Head of caudate nucleus (tissue), 42 donors: ENCODE data around the gene GCLM.
"Not testable (repeated sequence)": the region's sequence is repeated elsewhere in the genome, so short reads cannot be mapped to it uniquely, and the experiment has no call there.

Experiments
- DNase-seq, 42 donors: peaks; one replicate each; pipeline versions ENCODE4 v3.0.0 to v3.0.0-alpha.2; 2020 to 2021; ENCODE audit warnings: mixed read lengths in 7 of 42
- intact Hi-C: fragments of 100-400 bp; cut with DNase I; formaldehyde crosslinking; loops from one replicate; pipeline ENCODE4 v1.15.0; 2022

The GCLM gene, protein sequence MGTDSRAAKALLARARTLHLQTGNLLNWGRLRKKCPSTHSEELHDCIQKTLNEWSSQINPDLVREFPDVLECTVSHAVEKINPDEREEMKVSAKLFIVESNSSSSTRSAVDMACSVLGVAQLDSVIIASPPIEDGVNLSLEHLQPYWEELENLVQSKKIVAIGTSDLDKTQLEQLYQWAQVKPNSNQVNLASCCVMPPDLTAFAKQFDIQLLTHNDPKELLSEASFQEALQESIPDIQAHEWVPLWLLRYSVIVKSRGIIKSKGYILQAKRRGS

DNA sequence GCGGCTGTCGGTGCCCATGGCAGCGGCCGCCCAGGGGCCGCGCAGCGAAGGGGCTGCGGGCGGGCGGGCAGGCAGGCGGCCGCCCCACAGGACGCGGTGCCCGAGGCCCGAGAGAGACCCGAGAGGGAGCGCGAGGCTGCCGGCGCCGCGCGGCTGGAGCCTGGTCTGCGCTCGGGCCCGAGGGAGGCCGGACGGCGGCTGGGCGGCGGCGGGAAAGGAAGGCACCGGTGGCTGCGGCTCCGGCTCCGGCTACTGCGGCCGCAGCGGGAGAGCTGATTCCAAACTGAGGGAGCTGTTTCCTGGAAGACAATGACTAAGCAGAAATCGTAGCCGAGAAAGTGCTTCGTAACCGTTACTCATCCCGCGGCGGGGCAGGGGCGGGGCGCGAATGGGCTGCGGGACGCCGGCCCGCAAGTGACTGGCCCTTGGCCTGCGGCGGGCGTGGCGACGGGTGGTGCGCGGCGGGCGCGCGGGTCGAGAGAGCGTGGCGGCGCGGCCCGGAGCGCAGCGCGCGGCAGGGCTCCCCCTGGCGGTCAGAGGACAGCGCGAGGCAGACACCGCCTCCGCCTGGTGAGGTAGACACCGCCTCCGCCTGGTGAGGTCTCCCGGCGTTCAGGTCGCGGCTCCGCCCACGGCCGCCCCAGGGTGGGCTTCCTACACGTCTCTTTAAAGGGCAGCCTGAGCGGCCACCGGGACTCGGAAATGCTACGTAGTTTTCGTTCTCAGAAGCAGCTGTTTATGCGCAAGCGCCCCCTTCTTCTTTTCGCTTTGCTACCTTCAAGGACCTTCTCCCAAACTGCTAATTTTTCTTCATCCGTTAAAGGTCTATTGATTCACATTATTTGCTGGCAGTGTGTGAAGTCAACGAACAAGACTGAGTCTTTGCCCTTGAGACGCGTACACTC is at the start of gene GCLM:
Gene GCLM, minus strand, starts transcription at position 285 of the 905 bp plus-strand sequence. Its CDS starts 267 bp downstream, at position 18.
- intact Hi-C loops, result no loop called here
- DNase-seq, result peak; percentile 69 to 95 (median 90)

DNA sequence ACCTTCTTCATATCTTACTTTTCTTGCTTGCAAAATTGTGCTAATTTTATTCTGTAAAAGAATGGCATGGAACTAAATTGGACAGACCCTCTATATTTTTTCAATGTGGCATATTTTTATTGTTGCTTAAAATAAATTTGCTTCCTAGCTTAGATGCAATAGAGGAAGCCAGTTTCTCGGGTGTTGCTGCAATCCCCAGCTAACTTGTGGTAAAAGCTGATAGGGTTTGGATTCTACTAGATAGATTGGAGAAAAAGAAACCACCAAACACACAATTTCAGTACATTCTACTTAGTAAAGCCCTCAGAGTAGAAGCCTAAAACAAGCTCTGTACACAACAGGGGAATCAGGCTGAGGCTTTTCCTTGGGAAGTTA is 49.5 kb upstream of the GCLM start:
- intact Hi-C loops, result no loop called here

DNA sequence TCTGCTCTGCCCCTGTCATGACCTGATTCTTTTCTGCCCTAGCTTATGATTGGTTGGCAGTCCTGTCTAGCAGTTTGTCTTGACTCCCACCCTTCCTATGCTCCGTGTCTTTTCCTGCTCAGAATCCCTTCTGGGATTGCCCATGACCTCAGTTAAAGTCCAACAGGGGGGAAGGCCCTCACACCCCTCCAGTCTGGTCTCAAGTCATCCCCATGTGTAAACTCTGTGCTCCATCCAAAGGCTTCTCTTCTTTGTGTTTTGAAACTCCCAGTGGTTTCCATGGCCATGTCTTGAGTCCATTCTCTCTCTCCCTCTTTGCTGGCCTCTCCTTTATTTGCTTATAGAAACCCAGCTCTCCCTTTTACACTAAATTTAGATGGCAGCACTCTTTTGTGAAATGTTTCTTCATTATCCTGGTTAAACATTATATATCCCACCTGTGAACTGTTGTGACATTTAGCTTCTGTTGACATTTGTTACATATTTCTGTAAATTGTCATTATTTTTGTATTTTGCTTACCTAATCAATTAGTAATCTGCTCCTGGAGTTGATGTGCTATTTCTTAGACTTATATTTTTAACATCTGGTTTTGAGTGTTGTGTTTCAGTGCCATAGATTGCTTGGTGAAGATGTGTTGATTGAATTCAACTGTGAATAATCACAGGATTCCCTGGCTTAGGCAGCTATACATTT is 48.9 kb upstream of the GCLM start:
- intact Hi-C loops, result no loop called here
- no peak for DNase-seq

More for the DNA sequence above, 49.5 kb upstream of the GCLM start:
- DNase-seq, result no peak

DNA sequence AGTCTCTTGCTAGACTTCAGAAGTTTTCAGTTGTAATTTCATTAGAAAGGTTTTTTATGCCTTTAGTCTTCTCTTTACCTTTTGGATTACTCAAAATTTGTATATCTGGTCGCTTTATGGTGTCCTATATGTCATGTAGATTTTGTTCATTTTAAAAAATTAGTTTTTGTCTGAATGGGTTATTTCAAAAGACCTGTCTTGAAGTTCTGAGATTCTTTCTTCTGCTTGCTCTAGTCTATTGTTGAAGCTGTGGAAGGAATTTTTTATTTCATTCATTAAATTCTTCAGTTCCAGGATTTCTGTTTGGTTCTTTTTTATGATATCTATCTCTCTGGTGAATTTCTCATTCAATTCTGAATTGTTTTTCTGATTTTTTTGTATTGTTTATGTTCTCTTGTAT is 46.5 kb upstream of the GCLM start:
- DNase-seq, result no peak
- intact Hi-C loops, result no loop called here

DNA sequence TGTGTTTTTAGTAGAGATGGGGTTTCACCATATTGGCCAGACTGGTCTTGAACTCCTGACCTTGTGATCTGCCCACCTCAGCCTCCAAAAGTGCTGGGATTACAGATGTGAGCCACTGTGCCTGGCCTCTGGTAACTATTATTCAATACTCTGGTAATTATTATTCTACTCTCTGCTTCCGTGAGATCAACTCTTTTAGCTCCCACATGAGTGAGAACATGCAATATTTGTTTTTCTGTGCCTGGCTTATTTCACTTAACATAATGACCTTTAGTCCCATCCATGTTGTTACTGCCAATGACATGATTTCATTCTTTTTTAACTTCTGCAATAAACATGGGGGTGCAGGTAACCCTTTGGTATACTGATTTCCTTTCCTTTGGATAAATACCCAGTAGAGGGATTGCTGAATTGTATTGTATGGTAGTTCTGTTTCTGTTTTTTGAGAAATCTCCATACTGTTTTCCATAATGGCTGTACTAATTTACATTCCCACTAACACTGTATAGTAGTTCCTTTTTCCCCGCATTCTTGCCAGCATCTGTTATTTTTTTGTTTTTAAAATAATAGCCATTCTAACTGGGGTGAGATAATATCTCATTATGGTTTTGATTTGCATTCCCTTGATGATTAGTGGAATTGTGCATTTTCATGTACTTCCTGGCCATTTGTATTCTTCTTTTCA is 37.9 kb upstream of the GCLM start:
- intact Hi-C loops, DNase-seq: not testable (repeated sequence)

DNA sequence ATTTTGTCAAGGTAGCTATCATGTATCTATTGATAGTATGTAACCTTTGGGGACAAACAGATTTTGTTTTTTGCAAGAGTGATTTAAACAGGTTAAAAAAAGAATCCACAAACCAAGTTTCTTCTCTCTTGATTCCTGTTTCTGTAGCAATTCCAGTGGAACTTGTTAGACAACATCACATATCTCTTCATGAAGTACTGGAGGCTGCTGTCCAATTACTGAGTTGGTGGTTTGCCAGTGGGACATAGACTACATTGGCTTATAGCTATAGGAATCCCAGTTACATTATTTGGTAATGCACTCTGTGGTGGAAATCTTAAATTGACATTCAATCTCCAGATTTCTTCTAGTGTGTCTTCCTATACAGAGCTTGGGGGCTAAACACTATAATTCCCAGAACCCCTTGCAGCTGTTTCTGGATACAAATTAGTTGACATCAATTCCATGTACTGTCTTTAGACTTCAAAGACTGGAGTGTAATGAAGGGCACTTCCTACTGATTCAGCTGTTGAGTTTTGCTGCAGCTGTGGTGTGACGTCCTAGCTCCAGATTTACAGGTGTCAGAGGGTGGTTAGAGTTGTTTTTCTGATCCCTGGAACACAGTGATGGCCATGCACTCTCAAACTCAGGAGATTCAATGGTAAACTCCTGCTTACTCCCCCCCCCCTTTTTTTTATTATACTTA is 29.4 kb upstream of the GCLM start:
- intact Hi-C loops, result no loop called here
- DNase-seq, result no peak

DNA sequence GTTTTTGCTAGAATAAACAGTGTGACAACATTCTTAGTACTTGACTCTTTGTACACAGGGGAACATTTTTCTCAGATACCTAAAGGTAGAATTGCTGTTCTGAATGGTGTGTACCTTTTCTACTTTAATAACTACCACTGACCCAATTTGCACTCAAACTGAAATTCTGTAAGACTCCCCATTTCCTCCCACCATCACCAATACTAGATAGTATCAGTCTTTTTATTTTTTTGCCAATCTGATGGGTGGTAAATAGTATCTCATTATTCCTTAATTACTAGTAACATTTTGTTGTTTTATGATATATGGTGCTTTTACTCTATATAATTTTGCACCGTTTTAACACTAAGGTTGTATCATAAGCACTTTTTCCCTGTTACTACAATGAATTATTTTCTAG is 28.8 kb upstream of the GCLM start:
- DNase-seq, result no peak
- intact Hi-C loops, result no loop called here

DNA sequence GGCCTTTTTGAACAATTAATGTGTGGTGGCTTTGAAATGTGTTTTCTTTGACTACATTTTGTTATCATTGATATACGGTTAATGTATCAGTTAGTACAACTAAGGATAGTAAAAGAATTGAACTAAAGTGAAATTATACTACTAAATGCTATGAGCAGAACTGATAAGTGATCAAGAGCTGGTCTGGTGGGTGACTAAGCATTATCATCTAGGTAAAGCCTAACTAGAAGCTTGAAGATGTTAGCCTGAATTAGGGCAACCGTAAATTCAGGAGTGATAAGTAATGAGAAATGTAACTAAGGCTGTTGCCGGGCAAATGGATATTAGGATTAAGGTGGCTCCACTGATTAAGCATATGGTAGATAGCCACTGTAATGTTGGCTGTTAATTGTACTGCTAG is 16.0 kb upstream of the GCLM start:
- intact Hi-C loops, result no loop called here
- DNase-seq, result no peak

DNA sequence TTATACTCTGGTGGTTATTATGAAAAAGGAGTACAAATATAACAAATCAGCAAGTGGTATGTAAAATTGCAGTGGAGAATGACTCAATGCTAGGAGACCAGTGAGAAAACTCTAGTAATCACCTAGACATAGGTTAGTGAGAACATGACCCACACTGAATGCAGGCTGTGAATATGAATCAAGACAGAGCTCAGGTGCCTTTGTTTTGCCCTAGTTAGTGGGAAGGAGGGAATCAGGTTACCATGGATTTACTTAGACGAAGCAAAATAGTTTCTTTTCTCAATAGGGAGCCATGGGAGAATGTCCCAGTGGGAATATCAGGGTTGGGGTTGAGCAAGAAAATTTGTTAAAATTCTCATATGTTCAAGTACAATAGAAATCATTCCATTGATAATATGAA is 10.6 kb upstream of the GCLM start:
- no peak for DNase-seq
- intact Hi-C loops, result no loop called here

DNA sequence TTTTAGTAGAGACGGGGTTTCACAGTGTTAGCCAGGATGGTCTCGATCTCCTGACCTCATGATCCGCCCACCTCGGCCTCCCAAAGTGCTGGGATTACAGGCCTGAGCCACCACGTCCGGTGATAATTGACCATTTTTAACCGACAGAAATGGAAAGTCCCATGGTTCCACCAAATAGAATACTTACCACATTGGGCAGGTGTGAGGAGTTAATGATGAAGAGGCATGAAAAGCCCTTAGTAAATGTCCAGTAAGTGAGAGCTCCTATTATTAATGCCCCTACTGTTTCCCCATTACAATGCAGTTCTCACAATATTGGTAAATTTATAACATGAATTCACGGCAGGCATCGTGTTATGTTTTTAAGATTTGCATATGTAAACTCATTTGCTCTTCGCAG is 8.1 kb upstream of the GCLM start:
- DNase-seq, result no peak
- intact Hi-C loops, result no loop called here

DNA sequence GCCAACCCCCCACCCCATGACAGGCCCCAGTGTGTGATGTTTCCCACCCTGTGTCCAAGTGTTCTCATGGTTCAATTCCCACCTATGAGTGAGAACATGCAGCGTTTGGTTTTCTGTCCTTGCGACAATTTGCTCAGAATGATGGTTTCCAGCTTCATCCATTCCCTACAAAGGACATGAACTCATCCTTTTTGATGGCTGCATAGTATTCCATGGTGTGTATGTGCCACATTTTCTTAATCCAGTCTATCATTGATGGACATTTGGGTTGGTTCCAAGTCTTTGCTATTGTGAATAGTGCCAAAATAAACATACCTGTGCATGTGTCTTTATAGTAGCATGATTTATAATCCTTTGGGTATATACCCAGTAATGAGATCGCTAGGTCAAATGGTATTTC is 1.6 kb upstream of the GCLM start:
- intact Hi-C loops, DNase-seq: not testable (repeated sequence)

DNA sequence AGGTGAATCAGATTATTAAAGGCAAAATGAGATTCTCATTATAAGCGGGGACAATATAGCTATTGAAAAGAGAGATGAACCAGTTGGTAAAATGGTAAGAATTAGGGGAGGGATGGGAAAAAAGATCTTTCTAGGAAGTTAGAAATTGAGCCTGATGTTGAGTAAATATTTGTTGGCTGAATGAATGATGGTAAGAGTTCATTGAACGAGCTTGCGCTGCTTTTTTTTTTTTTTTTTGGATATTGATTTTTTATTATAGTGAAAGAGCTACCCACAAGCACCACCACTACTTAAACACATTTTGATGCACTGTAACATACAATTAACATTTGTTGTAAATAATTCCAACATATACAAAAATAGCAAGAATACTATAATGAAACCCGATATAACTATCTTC is 1.1 kb upstream of the GCLM start:
- intact Hi-C loops, result no loop called here
- DNase-seq, result no peak

DNA sequence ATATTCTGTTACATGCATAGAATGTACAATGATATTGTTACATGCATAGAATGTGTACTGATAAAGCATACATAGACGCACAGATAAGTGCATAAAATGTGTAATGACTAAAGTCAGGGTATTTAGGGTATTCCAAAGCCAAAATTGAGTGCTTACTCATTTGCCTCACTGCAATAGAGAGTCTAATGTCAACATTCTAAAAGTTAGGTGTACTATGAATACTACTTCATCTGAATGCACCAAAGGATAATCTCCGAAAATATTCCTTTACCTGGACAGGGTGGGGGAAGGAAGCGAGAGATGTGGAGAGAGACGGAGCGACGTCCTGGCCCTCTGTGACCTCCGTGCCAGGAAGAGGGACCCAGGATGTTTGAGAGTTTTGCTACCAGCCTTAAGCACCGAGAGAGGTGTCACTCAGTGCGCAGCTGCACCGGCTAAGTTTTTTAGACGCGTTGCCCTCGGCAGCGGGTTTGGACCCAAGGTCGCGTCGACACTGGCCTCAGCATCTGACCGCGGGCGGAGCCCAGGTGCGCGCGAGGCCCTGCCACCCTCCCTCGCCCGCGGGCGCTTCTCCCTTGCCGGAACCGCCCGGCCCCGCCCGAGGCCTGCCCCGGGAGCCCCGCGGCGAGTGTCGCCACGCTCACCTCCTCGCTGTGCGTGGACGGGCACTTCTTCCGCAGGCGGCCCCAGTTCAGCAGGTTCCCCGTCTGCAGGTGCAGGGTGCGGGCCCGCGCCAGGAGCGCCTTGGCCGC is 660 bp downstream of the GCLM start:
- DNase-seq, result peak in 38 of 42 donors; percentile 8 to 60 (median 36)
- intact Hi-C loops, result no loop called here

DNA sequence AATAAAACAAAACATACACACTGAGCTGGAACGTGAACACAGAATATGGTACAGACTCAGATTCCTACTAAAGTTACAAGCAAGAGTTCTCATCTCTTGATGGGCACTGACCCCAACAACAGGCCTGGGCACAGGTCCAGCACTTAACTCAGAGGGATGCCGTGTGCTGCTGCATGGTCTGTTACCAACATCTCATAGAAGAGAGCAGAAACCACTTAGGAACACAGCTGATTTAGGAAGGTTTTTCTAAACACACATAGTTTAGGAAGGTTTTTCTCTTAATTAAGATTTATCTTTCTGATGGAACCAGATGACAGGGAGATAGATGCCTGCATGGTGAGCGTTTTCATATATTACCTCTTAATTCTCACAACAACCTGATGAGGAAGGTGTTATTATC is 1.5 kb downstream of the GCLM start:
- peak in 17 of 42 donors; percentile 6 to 48 (median 17) for DNase-seq
- intact Hi-C loops, result no loop called here

DNA sequence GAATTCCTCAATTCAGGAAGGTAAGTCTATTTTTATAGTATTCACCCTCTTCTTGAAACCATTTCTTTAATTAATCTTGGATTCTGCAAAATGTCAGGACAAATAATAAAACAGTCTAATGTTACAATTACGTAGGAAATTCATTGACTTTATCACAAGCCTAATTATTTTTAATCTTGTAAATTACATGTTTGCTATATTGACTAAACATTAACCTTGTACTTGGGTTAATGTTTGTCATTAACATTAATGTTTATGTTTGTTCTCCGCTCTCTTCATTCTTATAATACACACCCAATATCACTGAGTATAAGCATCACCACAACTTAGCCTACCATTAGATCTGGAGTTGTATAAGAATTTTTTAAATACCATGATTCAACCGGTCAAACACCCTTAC is 2.8 kb downstream of the GCLM start:
- intact Hi-C loops, result no loop called here
- DNase-seq, result no peak

DNA sequence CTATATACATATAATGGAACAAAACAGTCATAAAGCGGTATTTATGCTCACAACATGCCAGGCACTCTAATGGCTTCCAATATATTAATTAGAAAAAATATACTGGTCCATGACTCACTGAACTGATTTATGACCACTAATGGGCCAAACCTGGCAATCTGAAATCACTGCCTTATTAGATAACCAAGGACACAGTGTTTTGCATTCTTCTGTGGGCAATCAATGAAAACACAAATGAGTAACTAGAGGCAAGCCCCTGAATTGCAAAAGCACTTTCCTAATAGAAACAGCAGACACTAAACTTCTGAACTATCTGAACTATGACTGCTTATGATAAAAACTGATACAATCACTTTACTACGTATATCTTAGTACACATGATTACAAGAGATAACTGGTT is 3.5 kb downstream of the GCLM start:
- DNase-seq, result no peak
- intact Hi-C loops, result no loop called here

DNA sequence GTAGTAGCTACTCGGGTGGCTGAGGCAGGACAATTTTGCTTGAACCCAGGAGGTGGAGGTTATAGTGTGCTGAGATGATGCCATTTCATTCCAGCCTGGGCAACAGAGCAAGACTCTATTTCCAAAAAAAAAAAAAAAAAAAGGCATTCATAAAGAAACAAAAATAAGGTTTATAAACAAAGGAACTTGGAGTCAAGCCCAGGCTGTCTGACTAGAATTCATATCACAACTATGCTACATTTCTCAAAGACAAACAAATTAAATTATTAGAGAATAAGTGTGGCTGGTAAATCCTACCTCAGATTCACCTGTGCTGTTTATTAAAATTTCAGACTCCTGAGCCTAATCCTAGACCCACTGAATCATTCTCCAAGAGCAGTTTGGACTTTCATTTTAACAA is 4.2 kb downstream of the GCLM start:
- no peak for DNase-seq
- intact Hi-C loops, result no loop called here

DNA sequence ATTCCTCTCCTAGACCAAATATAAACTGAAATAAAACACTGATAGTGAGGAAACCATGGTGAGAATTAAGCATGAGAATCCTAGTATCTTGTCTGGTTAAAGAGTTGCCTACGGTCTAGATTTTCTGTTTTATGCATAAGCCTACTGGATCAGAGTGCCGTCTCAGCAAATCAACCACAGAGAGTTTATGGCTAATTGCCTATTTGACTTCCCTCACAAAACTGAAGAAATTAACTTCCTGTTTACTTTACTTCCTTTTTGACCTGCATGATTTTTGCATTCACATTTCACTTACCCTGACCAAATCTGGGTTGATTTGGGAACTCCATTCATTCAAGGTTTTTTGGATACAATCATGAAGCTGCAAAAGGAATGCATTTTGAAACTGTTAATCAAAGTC is 5.0 kb downstream of the GCLM start:
- intact Hi-C loops, result no loop called here
- DNase-seq, result no peak
